GM12873 (cell line): ENCODE measurements around the gene KLHL36.

Source experiments
- CTCF ChIP-seq: IDR thresholded peaks from 2 replicates; pipeline ENCODE4 v1.5.1; 2012; ENCODE audit warnings: low read depth, mild to moderate bottlenecking, moderate library complexity, low read length, control low read depth; ENCODE audit not compliant: insufficient read depth; ENCODE audit errors: missing control alignments

Gene KLHL36

GRCh38 chr16:84647828-84648594 is at the start of gene KLHL36:
TSS of gene KLHL36 (plus strand) at chr16:84648511. CDS start at chr16:84650868, 2,357 bp downstream.
- TF ChIP-seq CTCF: peak; percentile 4

- no peak for TF ChIP-seq CTCF
Measured at GRCh38 chr16:84599521-84600202, 48.6 kb upstream of the KLHL36 start.

- TF ChIP-seq CTCF: no peak
Measured at GRCh38 chr16:84600343-84601229, 47.7 kb upstream of the KLHL36 start.

GRCh38 chr16:84603140-84603816 is 45.0 kb upstream of the KLHL36 start:
- no peak for TF ChIP-seq CTCF

GRCh38 chr16:84603940-84604339 is 44.4 kb upstream of the KLHL36 start:
- TF ChIP-seq CTCF: no peak

- TF ChIP-seq CTCF: no peak
Measured at GRCh38 chr16:84604477-84605013, 43.8 kb upstream of the KLHL36 start.
